Pancreas (tissue), 10 donors: ENCODE measurements around the gene HOXC13. TPM values are rescaled to one million over a fixed set of nuclear protein-coding genes. Genes with fewer than 3 reads are reported as not detected.
A peak's percentile ranks its signal among the peaks of the same experiment; 100 is the strongest.

Source experiments
- ATAC-seq, 4 donors: fragments of 200-7000 bp; cut with Tn5 transposase; one replicate each; pipeline versions ENCODE4 v1.8.0 to v1.9.1; 2020; ENCODE audit warnings: mild to moderate bottlenecking in 4 of 4, moderate library complexity in 4 of 4
- DNase-seq, 6 donors: peaks; one replicate each; pipeline ENCODE4 v3.0.0-alpha.2; 2020
- FAIRE-seq: peaks from 2 replicates; lab custom pipeline; 2012; peaks lifted over from hg19 to GRCh38; lab: Jason Lieb, UNC
- H3K27ac ChIP-seq, 4 donors: fragments of 200-600 bp; sonication (generic); 1 replicate in 3 of 4; 2 replicates in 1 of 4; pipeline versions ENCODE4 v1.5.0 to v1.8.0; 2020
- H3K27me3 ChIP-seq, 4 donors: fragments of 200-600 bp; one replicate each; pipeline ENCODE4 v1.8.0; 2021
- H3K36me3 ChIP-seq, 3 donors: fragments of 200-600 bp; sonication (generic) in 1 of 3; one replicate each; pipeline versions ENCODE4 v1.5.0 to v1.8.0; 2020 to 2021
- H3K4me1 ChIP-seq, 3 donors: fragments of 200-600 bp; one replicate each; pipeline ENCODE4 v1.8.0; 2021
- H3K4me3 ChIP-seq, 4 donors: fragments of 200-600 bp; sonication (generic) in 2 of 4; one replicate each; pipeline versions ENCODE4 v1.5.0 to v1.8.0; 2020 to 2021
- H3K9me3 ChIP-seq, 4 donors: fragments of 200-600 bp; one replicate each; pipeline ENCODE4 v1.8.0; 2021
- WGBS, 2 donors: extraction: QIAGEN DNeasy Blood & Tissue Kit; methylation state at CpG; one replicate each; pipeline ENCODE4 v1.1.7; 2013; 5-methylcytosine and 5-hydroxymethylcytosine counted together
- intact Hi-C, 3 donors: fragments of 100-400 bp; cut with DNase I; formaldehyde crosslinking; loops; one replicate each; pipeline versions ENCODE4 v1.11.1 to v1.14.2; 2022
- polyA plus RNA-seq, 2 donors: library from polyadenylated mRNA; stranded (reverse); fragments of 200-250 nt; gene quantifications; one replicate each; pipeline ENCODE4 v1.2.3, GENCODE V29; 2013
- total RNA-seq, 6 donors: library from RNA; stranded (reverse); fragmentation: NEBNext Ultra II Directional in 4 of 6; extraction: Animal tissue kit (Norgen Biotek cat#: 25700) in 4 of 6; gene quantifications; one replicate each; pipeline versions ENCODE4 v1.2.1 to v1.2.4, GENCODE V29; 2021 to 2023
- TF ChIP-seq, protein P1 (sequence below), 4 donors: fragments of 200-600 bp; sonication (generic) in 3 of 4; IDR thresholded peaks; one replicate each; pipeline versions ENCODE4 v1.5.0 to v1.8.0; 2021; ENCODE audit warnings: antibody characterized with exemption in 4 of 4
- donor health status: healthy with polysubstance abuse.
- donor health status: DM: no; HTN: no; CAD: no; lungs with moderate emphysema.
- donor health status: DM: no; HTN: no; CAD: no.
- donor health status: control.
- donor health status: control.
- donor health status: Bipolar disorder and iron deficiency.
- donor health status: DM: yes; HTN: yes; CAD: no.
- donor health status: DM: no; HTN: no; CAD: no.
- donor health status: DM: no; HTN: no; CAD: no.
- donor health status: DM: yes; HTN: yes; CAD: no.

Gene HOXC13
- total and polyA plus RNA-seq, 8 donors, result 0.06 TPM; not detected in 7

- no peak for ATAC-seq
- H3K27me3 ChIP-seq, result peaks cover 0 to 58% (median 14%) of the 10 kb centered on the region in 4 donors
- TF ChIP-seq, protein P1, sequence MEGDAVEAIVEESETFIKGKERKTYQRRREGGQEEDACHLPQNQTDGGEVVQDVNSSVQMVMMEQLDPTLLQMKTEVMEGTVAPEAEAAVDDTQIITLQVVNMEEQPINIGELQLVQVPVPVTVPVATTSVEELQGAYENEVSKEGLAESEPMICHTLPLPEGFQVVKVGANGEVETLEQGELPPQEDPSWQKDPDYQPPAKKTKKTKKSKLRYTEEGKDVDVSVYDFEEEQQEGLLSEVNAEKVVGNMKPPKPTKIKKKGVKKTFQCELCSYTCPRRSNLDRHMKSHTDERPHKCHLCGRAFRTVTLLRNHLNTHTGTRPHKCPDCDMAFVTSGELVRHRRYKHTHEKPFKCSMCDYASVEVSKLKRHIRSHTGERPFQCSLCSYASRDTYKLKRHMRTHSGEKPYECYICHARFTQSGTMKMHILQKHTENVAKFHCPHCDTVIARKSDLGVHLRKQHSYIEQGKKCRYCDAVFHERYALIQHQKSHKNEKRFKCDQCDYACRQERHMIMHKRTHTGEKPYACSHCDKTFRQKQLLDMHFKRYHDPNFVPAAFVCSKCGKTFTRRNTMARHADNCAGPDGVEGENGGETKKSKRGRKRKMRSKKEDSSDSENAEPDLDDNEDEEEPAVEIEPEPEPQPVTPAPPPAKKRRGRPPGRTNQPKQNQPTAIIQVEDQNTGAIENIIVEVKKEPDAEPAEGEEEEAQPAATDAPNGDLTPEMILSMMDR (IDR thresholded peaks at IDR 0.05), result no peak
- no peaks in the 10 kb centered on the region for H3K9me3 ChIP-seq
- WGBS, 2 donors, result 28 to 33% methylated on average over 24 of the region's 24 CpGs
- no peak for FAIRE-seq
- H3K4me3 ChIP-seq, result no peak overlapping the region
- no peaks in the 10 kb centered on the region for H3K36me3 ChIP-seq
- no peak overlapping the region for H3K27ac ChIP-seq
- intact Hi-C loops, result no loop called here
- peak in 1 of 6 donors; percentile 16 for DNase-seq
- no peaks in the 10 kb centered on the region for H3K4me1 ChIP-seq
These were observed 29.8 kb downstream of the HOXC13 start for GRCh38 chr12:53968214-53969127.

- FAIRE-seq (no peak), ATAC-seq (no peak)
These were observed 31.1 kb downstream of the HOXC13 start for GRCh38 chr12:53969588-53970259.

GRCh38 chr12:53970451-53970850 is 31.8 kb downstream of the HOXC13 start:
- Histone ChIP-seq H3K27me3 (peaks cover 4 to 52% (median 10%) of the 10 kb centered on the region in 4 donors), H3K36me3 (no peaks in the 10 kb centered on the region), H3K4me3 (no peak overlapping the region), H3K4me1 (peaks cover 3 to 9% (median 6%) of the 10 kb centered on the region in 3 donors), H3K27ac (no peak overlapping the region), H3K9me3 (no peaks in the 10 kb centered on the region)
- TF ChIP-seq, protein P1 (IDR thresholded peaks at IDR 0.05), result no peak
- ATAC-seq (no peak), DNase-seq (no peak), FAIRE-seq (no peak)
- 29 to 32% methylated on average over 4 of the region's 4 CpGs for WGBS, 2 donors
- intact Hi-C loops, result no loop called here

More at GRCh38 chr12:53969588-53970259, 31.1 kb downstream of the HOXC13 start:
- Histone ChIP-seq H3K27me3 (peaks cover 2 to 50% (median 9%) of the 10 kb centered on the region in 4 donors), H3K27ac (no peak overlapping the region), H3K4me1 (peaks cover 3 to 4% (median 3%) of the 10 kb centered on the region in 3 donors), H3K4me3 (no peak overlapping the region), H3K36me3 (no peaks in the 10 kb centered on the region), H3K9me3 (no peaks in the 10 kb centered on the region)
- TF ChIP-seq, protein P1 (IDR thresholded peaks at IDR 0.05), result no peak
- peak in 1 of 6 donors; percentile 47 for DNase-seq
- WGBS, 2 donors, result 17 to 21% methylated on average over 12 of the region's 12 CpGs
- intact Hi-C loops, result no loop called here

DNA sequence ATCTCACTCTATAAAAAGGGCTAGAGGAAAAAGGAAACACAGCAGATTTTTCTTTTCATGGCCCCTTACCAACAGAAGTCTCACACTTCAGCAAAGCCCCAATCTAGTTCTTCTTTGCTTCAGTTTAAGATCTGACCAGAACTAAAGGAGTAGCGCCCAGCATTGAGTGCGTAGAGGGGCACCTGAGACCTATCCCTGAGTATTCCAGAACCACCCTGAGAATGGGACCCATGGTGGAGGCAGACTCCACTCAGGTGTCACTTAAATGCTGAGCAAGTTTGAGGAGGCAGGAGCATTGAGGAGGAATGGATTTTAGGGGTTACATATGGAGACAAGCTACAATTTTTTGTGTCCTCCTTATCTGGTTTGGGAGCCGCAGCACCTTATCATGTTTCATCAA is 32.5 kb downstream of the HOXC13 start:
- peaks cover 3 to 56% (median 9%) of the 10 kb centered on the region in 4 donors for H3K27me3 ChIP-seq
- no peaks in the 10 kb centered on the region for H3K36me3 ChIP-seq
- TF ChIP-seq, protein P1 (IDR thresholded peaks at IDR 0.05), result no peak
- DNase-seq (no peak), FAIRE-seq (no peak), ATAC-seq (no peak)
- H3K9me3 ChIP-seq, result no peaks in the 10 kb centered on the region
- H3K4me3 ChIP-seq, result no peak overlapping the region
- WGBS, 2 donors, result 61 to 66% methylated on average over 3 of the region's 3 CpGs
- H3K4me1 ChIP-seq, result peaks cover 3 to 9% (median 6%) of the 10 kb centered on the region in 3 donors
- no peak overlapping the region for H3K27ac ChIP-seq
- intact Hi-C loops, result no loop called here
